Spinal cord (tissue), 10 donors: ENCODE data around the gene NUP50. TPM values are rescaled to one million over a fixed set of nuclear protein-coding genes. Genes with fewer than 3 reads are reported as not detected.
"Not testable (repeated sequence)": the region's sequence is repeated elsewhere in the genome, so short reads cannot be mapped to it uniquely, and the experiment has no call there.

Experiments
- DNase-seq, 6 donors: peaks; one replicate each; pipeline versions ENCODE4 v3.0.0 to v3.0.0-alpha.2; 2013 to 2015; ENCODE audit warnings: low spot score in 6 of 6, low read depth in 4 of 6
- H3K27ac ChIP-seq: one replicate; pipeline ENCODE4 v1.5.1; 2013; ENCODE audit warnings: low read depth, low read length, control low read depth
- H3K27me3 ChIP-seq: one replicate; pipeline ENCODE4 v1.6.1; 2013; ENCODE audit warnings: low read length; ENCODE audit not compliant: control insufficient read depth, insufficient read depth
- H3K36me3 ChIP-seq: one replicate; pipeline ENCODE4 v1.6.1; 2013; ENCODE audit warnings: low read length; ENCODE audit not compliant: control insufficient read depth, insufficient read depth
- H3K4me1 ChIP-seq: one replicate; pipeline ENCODE4 v1.6.1; 2013; ENCODE audit warnings: low read length; ENCODE audit not compliant: control insufficient read depth, insufficient read depth
- H3K4me3 ChIP-seq: one replicate; pipeline ENCODE4 v1.5.1; 2013; ENCODE audit warnings: low read depth, low read length, control low read depth
- H3K9me3 ChIP-seq: one replicate; pipeline ENCODE4 v1.6.1; 2013; ENCODE audit warnings: low read length; ENCODE audit not compliant: control insufficient read depth, insufficient read depth
- WGBS: methylation state at CpG from one replicate; pipeline ENCODE4 v1.1.5; 2013; ENCODE audit warnings: missing lambda C conversion rate; ENCODE audit not compliant: insufficient coverage; 5-methylcytosine and 5-hydroxymethylcytosine counted together
- polyA plus RNA-seq, 2 donors: library from polyadenylated mRNA; unstranded; fragments of 120-200 nt; gene quantifications; one replicate each; pipeline ENCODE4 v1.2.1, GENCODE V29; 2013; ENCODE audit not compliant: insufficient read length in 2 of 2
- total RNA-seq, 2 donors: library from RNA; depleted of rRNA in 1 of 2; stranded (reverse); fragments of 120-200 nt in 1 of 2; fragments of >200 nt in 1 of 2; gene quantifications; one replicate each; pipeline versions ENCODE4 v1.2.3 to v1.2.4, GENCODE V29; 2013 to 2014
- donor health status: healthy.

The NUP50 gene
- total and polyA plus RNA-seq, 4 donors = 37.2 to 41.0 (median 39.1) TPM

- no CpG with 5 or more reads among the region's 4 CpGs for WGBS
- H3K36me3 ChIP-seq = peaks cover 38% of the 10 kb centered on the region
- H3K27ac ChIP-seq = no peak overlapping the region
- H3K27me3 ChIP-seq = no peaks in the 10 kb centered on the region
- no peak overlapping the region for H3K4me3 ChIP-seq
- no peaks in the 10 kb centered on the region for H3K9me3 ChIP-seq
- H3K4me1 ChIP-seq = peaks cover 5% of the 10 kb centered on the region
- no peak for DNase-seq
Measured at GRCh38 chr22:45190202-45190872, 26.6 kb downstream of the NUP50 start.

- not testable (repeated sequence) for H3K9me3 ChIP-seq, H3K27me3 ChIP-seq, H3K4me1 ChIP-seq, H3K27ac ChIP-seq, H3K4me3 ChIP-seq, DNase-seq
- 88% methylated on average over 7 of the region's 9 CpGs for WGBS
- peaks cover 50% of the 10 kb centered on the region for H3K36me3 ChIP-seq
Measured at GRCh38 chr22:45191746-45192145, 28.0 kb downstream of the NUP50 start.

DNA sequence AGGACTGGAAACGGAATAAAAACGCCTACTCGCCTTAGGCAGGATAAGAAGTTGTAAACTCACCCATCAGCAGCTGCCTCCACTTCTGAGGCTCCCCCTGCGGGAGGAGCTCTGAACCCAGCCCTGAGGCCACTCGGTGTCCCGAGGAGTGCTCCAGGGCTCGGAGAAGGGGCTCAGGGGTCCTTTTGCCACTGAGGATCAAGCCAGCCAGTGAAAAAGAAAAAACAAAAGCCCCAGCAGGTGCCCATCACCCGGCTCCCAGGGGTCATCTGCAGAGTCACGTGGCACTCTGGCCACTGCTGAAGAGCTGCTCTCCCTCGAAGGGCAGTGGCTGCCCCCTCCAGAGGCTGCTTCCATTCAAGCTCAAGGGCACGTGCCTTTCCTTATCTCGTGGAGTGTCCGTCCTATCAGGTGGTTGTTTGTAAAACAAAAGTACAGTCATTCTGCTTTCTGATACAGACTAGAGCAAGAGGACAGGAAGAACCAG lies 29.0 kb downstream of the NUP50 start:
- H3K36me3 ChIP-seq = peaks cover 60% of the 10 kb centered on the region
- H3K27me3 ChIP-seq = no peaks in the 10 kb centered on the region
- H3K9me3 ChIP-seq = no peaks in the 10 kb centered on the region
- peaks cover 5% of the 10 kb centered on the region for H3K4me1 ChIP-seq
- WGBS = 35% methylated on average over 10 of the region's 13 CpGs
- no peak overlapping the region for H3K27ac ChIP-seq
- DNase-seq = no peak
- H3K4me3 ChIP-seq = no peak overlapping the region

GRCh38 chr22:45194686-45195085 lies 31.0 kb downstream of the NUP50 start:
- Histone ChIP-seq H3K4me3 (no peak overlapping the region), H3K4me1 (peaks cover 5% of the 10 kb centered on the region), H3K27me3 (no peaks in the 10 kb centered on the region), H3K27ac (no peak overlapping the region), H3K9me3 (no peaks in the 10 kb centered on the region), H3K36me3 (peaks cover 64% of the 10 kb centered on the region)
- no peak for DNase-seq
- 94% methylated on average over 17 of the region's 17 CpGs for WGBS

- Histone ChIP-seq H3K27me3 (no peaks in the 10 kb centered on the region), H3K36me3 (peaks cover 74% of the 10 kb centered on the region), H3K4me3 (no peak overlapping the region), H3K27ac (no peak overlapping the region), H3K4me1 (peaks cover 5% of the 10 kb centered on the region), H3K9me3 (no peaks in the 10 kb centered on the region)
- 95% methylated on average over 5 of the region's 7 CpGs for WGBS
- no peak for DNase-seq
Measured at GRCh38 chr22:45195616-45196015, 31.9 kb downstream of the NUP50 start.

- H3K4me1 ChIP-seq = peaks cover 5% of the 10 kb centered on the region
- peaks cover 77% of the 10 kb centered on the region for H3K36me3 ChIP-seq
- 93% methylated on average over 13 of the region's 16 CpGs for WGBS
- no peak overlapping the region for H3K27ac ChIP-seq
- no peak overlapping the region for H3K4me3 ChIP-seq
- no peaks in the 10 kb centered on the region for H3K27me3 ChIP-seq
- H3K9me3 ChIP-seq = no peaks in the 10 kb centered on the region
- no peak for DNase-seq
Measured at GRCh38 chr22:45196308-45196707, 32.6 kb downstream of the NUP50 start.

GRCh38 chr22:45196926-45197605 lies 33.3 kb downstream of the NUP50 start:
- no peak overlapping the region for H3K4me3 ChIP-seq
- no peaks in the 10 kb centered on the region for H3K27me3 ChIP-seq
- no peak for DNase-seq
- H3K9me3 ChIP-seq = no peaks in the 10 kb centered on the region
- H3K36me3 ChIP-seq = peaks cover 77% of the 10 kb centered on the region
- H3K4me1 ChIP-seq = peaks cover 9% of the 10 kb centered on the region
- H3K27ac ChIP-seq = no peak overlapping the region
- WGBS = 90% methylated on average over 34 of the region's 34 CpGs

GRCh38 chr22:45197606-45198462 lies 34.1 kb downstream of the NUP50 start:
- Histone ChIP-seq H3K4me1 (peaks cover 6% of the 10 kb centered on the region), H3K4me3 (no peak overlapping the region), H3K27me3 (no peaks in the 10 kb centered on the region), H3K9me3 (no peaks in the 10 kb centered on the region), H3K27ac (no peak overlapping the region), H3K36me3 (peaks cover 80% of the 10 kb centered on the region)
- DNase-seq = no peak
- WGBS = 78% methylated on average over 28 of the region's 28 CpGs

DNA sequence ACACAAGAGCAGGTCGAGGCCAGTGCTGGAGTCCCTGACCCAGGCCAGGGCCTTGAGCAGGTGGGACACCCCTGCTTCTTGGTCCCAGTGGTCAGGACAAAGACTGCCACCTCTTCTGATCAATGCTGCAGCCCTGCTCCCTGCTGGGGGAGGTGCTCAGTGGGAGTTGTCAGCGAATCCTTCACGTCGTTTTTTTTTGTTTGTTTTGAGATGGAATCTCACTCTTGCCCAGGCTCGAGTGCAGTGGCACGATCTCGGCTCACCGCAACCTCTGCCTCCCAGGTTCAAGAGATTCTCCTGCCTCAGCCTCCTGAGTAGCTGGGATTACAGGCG lies 34.7 kb downstream of the NUP50 start:
- H3K27ac ChIP-seq = no peak overlapping the region
- peaks cover 85% of the 10 kb centered on the region for H3K36me3 ChIP-seq
- no peak for DNase-seq
- WGBS = 89% methylated on average over 4 of the region's 9 CpGs
- no peaks in the 10 kb centered on the region for H3K9me3 ChIP-seq
- no peak overlapping the region for H3K4me3 ChIP-seq
- peaks cover 6% of the 10 kb centered on the region for H3K4me1 ChIP-seq
- no peaks in the 10 kb centered on the region for H3K27me3 ChIP-seq
